Inferior parietal cortex (tissue), 1 donor: Measurements from ENCODE around the gene ARHGAP28.

Source experiments
- DNase-seq: peaks from one replicate; pipeline ENCODE4 v3.0.0-alpha.2; 2016; ENCODE audit errors: extremely low spot score

The ARHGAP28 gene

GRCh38 chr18:6733758-6734157 is 4.2 kb downstream of the ARHGAP28 start:
- no peak for DNase-seq

- DNase-seq: no peak
Observed at GRCh38 chr18:6734726-6735430, 5.4 kb downstream of the ARHGAP28 start.

- DNase-seq: no peak
Observed at GRCh38 chr18:6737833-6738232, 8.3 kb downstream of the ARHGAP28 start.

GRCh38 chr18:6738622-6739021 is 9.1 kb downstream of the ARHGAP28 start:
- no peak for DNase-seq

- peak; percentile 12 for DNase-seq
Observed at GRCh38 chr18:6741232-6741663, 11.7 kb downstream of the ARHGAP28 start.

GRCh38 chr18:6741786-6742185 is 12.3 kb downstream of the ARHGAP28 start:
- no peak for DNase-seq

GRCh38 chr18:6743999-6744398 is 14.5 kb downstream of the ARHGAP28 start:
- DNase-seq: no peak

GRCh38 chr18:6744816-6745455 is 15.4 kb downstream of the ARHGAP28 start:
- no peak for DNase-seq

GRCh38 chr18:6745504-6746031 is 16.1 kb downstream of the ARHGAP28 start:
- DNase-seq: no peak

- DNase-seq: no peak
Observed at GRCh38 chr18:6746386-6746960, 17.0 kb downstream of the ARHGAP28 start.

GRCh38 chr18:6747646-6748045 is 18.1 kb downstream of the ARHGAP28 start:
- no peak for DNase-seq

GRCh38 chr18:6748241-6748640 is 18.7 kb downstream of the ARHGAP28 start:
- DNase-seq: no peak

GRCh38 chr18:6750411-6750810 is 20.9 kb downstream of the ARHGAP28 start:
- no peak for DNase-seq

- DNase-seq: no peak
Observed at GRCh38 chr18:6751222-6751621, 21.7 kb downstream of the ARHGAP28 start.

GRCh38 chr18:6752202-6752860 is 22.8 kb downstream of the ARHGAP28 start:
- DNase-seq: no peak

GRCh38 chr18:6755107-6755506 is 25.6 kb downstream of the ARHGAP28 start:
- DNase-seq: no peak

GRCh38 chr18:6757931-6758330 is 28.4 kb downstream of the ARHGAP28 start:
- no peak for DNase-seq

- no peak for DNase-seq
Observed at GRCh38 chr18:6759579-6759978, 30.1 kb downstream of the ARHGAP28 start.

- DNase-seq: no peak
Observed at GRCh38 chr18:6763524-6763923, 34.0 kb downstream of the ARHGAP28 start.

GRCh38 chr18:6764382-6764781 is 34.9 kb downstream of the ARHGAP28 start:
- no peak for DNase-seq

GRCh38 chr18:6773777-6774176 is 44.3 kb downstream of the ARHGAP28 start:
- no peak for DNase-seq

GRCh38 chr18:6775237-6775636 is 45.7 kb downstream of the ARHGAP28 start:
- no peak for DNase-seq
